Lower leg skin (tissue), 3 donors: ENCODE measurements around the gene SOHLH1.

ENCODE experiments used
- CTCF ChIP-seq, 3 donors: fragments of 450-650 bp; IDR thresholded peaks; one replicate each; pipeline ENCODE4 v1.5.1; 2016; ENCODE audit warnings: antibody characterized with exemption in 3 of 3, mild to moderate bottlenecking in 3 of 3, moderate library complexity in 2 of 3
- POLR2A ChIP-seq, 2 donors: fragments of 450-650 bp; IDR thresholded peaks; one replicate each; pipeline ENCODE4 v1.6.1; 2016 to 2017; ENCODE audit warnings: antibody characterized with exemption in 2 of 2, mild to moderate bottlenecking in 1 of 2, moderate library complexity in 1 of 2

GRCh38 chr9:135729480-135729879 is 30.2 kb upstream of the SOHLH1 start:
- TF ChIP-seq CTCF (IDR thresholded peaks at IDR 0.05) (no peak), POLR2A (IDR thresholded peaks at IDR 0.05) (no peak)
